ENCODE measurements around the gene CENPVL3.

GRCh38 chrX:51608766-51609165 is 9.9 kb downstream of the CENPVL3 start:
- TF ChIP-seq REST (IDR thresholded peaks at IDR 0.05; ENCODE audit: borderline replicate concordance) (no peak), REST (CRISPR knock-in tag; IDR thresholded peaks at IDR 0.05; ENCODE audit: low read depth) (no peak), XRCC4 (IDR thresholded peaks at IDR 0.05; ENCODE audit: extremely low read depth, insufficient read depth, insufficient read length) (no peak), POLR2A (conservative IDR thresholded peaks at IDR 0.05) (no peak), SMC3 (conservative IDR thresholded peaks at IDR 0.05; ENCODE audit: insufficient read depth, low read depth, low read length) (no peak), ZNF239 (CRISPR knock-in tag; IDR thresholded peaks at IDR 0.05) (no peak), NCOA4 (IDR thresholded peaks at IDR 0.05; ENCODE audit: partially characterized antibody) (no peak), ZFP91 (CRISPR knock-in tag; IDR thresholded peaks at IDR 0.05) (no peak), RAD21 (CRISPR knock-in tag; conservative IDR thresholded peaks at IDR 0.05 in 1 of 2, IDR thresholded peaks at IDR 0.05 in 1 of 2) (no peak), E2F6 (IDR thresholded peaks at IDR 0.05; ENCODE audit: borderline replicate concordance in 1 of 2, extremely low read depth in 1 of 2, insufficient read depth in 1 of 2, insufficient read length in 1 of 2, low read depth in 1 of 2, low read length in 1 of 2, poor library complexity in 1 of 2, severe bottlenecking in 1 of 2) (no peak)

Data from K562 (cell line).